C1 segment of cervical spinal cord (tissue), 14 donors: ENCODE data around the gene COMT.
A peak's percentile ranks its signal among the peaks of the same experiment; 100 is the strongest.
"Not testable (repeated sequence)": the region's sequence is repeated elsewhere in the genome, so short reads cannot be mapped to it uniquely, and the experiment has no call there.

Source experiments
- DNase-seq, 14 donors: peaks; one replicate each; lab custom pipeline; 2025; lab: John Stamatoyannopoulos, UW

COMT gene

DNA sequence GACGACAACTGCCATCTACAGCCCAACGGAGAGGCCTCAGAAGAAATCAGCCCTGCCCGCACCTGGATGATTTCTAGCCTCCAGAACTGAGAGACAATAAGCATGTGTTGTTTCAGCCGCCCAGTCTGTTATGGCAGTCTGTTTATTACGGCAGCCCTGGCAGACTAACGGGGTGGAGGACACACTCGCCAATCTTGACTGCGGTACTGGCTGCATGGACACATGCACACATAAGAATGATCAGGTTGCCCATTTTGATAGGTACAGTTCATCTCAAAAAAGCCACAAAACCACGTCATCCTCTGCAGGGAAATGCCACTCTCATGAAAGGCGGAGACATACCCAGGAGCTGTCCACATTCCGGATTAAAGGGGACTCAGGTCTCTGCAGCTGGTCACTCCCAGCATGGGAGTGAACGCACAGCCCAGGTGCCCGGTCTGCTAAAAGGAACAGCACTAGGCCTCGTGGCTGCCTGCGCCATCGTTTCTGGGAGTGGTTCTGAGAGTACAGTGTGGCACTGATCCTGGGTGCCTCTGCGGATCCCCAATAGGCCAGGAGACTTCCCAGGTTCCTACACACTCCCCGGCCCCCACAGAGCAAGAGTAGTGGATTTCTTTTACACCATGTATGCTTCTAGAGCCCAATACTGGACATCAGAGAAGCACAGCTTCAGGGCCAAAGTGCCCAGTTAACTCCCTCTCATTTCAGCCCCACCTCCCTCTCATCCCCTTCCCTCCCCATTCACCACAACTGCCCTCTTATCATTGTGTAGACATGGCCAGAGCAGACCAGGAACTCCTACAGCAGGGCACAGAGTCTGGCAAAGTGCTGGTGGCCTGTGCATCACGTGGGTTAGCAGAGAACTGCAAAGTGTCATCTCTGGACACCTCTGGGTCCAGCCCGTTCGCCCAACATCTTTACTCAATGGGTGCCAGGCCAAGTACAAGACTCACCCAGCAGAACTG is 11.7 kb upstream of the COMT start:
- peak in 1 of 14 donors; percentile 93 for DNase-seq

- DNase-seq = no peak
Measured at GRCh38 chr22:19930551-19931486, 10.8 kb upstream of the COMT start.

DNA sequence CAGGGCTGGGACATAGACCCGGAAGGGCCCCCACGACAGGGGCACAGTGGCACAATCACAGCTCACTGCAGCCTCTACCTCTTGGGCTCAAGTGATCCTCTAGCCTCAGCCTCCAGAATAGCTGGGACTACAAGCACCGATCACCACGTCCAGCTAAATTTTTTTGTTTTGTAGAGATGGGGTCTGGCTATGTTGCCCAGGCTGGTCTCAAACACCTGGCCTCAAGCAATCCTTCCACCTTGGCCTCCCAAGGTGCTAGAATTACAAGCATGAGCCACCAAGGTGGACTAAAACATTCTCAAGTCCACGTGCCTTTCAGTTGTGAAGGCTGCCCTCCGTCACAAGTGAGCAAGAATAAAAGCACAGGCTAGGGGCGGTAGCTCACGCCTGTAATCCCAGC is 10.1 kb upstream of the COMT start:
- no peak for DNase-seq

GRCh38 chr22:19932367-19933206 is 9.0 kb upstream of the COMT start:
- DNase-seq = peak in 1 of 14 donors; percentile 57

DNA sequence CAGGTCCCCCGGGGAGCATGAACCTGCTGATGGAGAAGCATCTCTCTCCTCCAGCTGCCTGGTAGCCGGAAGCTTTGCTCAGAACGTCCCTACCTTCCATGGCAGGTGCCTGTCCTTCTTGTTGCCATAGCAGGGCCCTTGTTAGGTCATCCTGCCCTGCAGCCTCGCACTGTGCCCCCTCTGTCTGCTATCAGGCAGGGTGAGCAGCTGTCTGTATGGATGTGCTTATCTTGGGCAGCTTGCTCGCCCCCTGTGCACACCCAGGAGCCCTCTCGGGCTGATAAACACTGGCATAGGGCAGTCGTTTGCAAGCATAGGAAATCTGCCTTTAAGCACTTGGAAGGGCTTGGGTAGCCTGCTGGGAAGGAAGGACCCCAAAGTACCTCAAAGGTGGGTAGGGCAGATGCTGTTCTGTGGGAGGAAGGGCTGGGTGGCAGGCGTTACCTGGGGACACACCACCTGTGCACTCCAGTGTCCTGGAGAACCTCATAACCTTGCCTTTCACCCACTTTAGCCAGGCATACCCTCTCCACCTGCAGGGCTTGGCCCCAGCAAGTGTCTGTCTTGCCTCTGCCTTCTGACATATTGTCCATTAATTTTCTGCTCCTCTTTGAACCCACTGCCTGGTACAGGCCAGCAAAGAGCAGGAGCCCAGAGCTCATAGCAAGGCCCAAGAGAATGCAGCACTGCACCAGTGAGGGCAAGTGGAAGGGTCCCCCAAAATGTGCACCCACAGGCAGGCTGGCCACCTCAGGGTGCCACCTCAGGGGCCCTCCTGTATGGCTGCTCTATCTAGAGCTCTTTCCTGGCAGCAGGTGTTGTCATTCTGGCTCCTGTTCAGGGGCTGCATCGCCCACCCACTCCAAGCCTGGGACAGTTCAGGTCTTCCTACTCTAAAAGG is 8.0 kb upstream of the COMT start:
- DNase-seq = no peak

- DNase-seq = not testable (repeated sequence)
Measured at GRCh38 chr22:19935123-19935718, 6.4 kb upstream of the COMT start.

- no peak for DNase-seq
Measured at GRCh38 chr22:19936513-19936912, 5.1 kb upstream of the COMT start.

GRCh38 chr22:19937616-19938473 is 3.7 kb upstream of the COMT start:
- no peak for DNase-seq

- DNase-seq = no peak
Measured at GRCh38 chr22:19940536-19941364, 822 bp upstream of the COMT start.

GRCh38 chr22:19942157-19943081 is 847 bp downstream of the COMT start:
- DNase-seq = peak in 6 of 14 donors; percentile 27 to 71 (median 44)

DNA sequence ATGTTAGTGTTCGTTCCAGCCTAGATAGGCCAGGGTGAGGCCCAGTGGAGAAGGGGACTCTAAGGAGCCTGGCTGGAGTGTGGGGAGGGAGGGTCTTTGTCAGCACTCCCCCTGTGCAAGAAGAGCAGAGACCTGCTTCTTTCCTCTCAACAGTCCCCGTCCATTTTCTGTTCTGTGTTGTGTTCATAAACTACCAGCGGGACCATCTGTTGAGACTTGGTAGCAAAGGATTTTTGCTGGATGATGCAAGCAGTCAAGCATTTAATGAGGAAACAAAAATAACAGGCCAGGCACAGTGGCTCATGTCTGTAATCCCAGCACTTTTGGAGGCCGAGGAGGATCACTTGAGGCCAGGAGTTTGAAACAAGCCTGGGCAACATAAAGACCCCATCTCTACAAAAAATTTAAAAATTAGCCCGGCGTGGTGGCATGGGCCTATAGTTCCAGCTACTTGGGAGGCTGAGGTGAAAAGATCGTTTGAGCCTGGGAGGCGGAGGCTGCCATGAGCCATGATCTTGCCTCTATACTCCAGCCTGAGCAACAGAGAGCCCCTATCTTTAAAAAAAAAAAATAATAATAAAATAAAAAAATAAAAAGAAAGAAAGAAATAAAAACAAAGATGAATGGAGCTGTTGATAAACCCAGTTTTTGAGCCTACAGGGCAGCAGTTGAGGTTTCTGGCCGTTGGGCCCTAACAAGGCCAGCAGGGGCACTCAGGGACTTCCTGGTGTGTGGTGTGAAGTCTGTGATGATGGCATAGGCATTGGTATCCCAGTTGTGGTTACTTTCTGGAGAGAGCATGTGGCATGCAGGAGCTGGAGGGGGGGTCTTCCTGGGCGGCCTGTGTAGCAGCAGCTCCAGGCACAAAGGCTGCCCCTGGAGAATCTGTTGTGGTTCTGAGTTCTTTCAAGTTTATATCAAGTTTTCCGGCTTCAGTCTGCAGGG is 1.8 kb downstream of the COMT start:
- peak in 1 of 14 donors; percentile 91 for DNase-seq

GRCh38 chr22:19948057-19948760 is 6.6 kb downstream of the COMT start:
- DNase-seq = no peak

DNA sequence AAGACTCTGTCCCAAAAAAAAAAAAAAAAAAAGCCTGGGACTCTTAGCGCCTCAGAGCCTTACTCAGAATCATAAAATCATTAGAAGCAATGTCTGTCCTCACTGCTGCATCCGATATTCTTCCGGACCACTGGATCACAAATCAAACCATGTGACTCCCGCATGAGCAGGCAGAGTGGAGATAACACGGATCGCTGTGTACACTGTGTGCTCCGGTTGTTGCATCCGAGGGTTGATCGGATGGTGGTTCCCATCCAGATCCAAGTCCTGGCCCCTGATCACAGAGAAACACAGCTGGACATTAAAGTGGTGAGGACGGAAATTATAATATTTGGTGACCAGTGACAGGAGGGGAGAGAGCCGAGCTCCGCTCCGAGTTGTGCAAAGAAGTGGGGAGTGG is 9.8 kb downstream of the COMT start:
- DNase-seq = peak in 1 of 14 donors; percentile 52

DNA sequence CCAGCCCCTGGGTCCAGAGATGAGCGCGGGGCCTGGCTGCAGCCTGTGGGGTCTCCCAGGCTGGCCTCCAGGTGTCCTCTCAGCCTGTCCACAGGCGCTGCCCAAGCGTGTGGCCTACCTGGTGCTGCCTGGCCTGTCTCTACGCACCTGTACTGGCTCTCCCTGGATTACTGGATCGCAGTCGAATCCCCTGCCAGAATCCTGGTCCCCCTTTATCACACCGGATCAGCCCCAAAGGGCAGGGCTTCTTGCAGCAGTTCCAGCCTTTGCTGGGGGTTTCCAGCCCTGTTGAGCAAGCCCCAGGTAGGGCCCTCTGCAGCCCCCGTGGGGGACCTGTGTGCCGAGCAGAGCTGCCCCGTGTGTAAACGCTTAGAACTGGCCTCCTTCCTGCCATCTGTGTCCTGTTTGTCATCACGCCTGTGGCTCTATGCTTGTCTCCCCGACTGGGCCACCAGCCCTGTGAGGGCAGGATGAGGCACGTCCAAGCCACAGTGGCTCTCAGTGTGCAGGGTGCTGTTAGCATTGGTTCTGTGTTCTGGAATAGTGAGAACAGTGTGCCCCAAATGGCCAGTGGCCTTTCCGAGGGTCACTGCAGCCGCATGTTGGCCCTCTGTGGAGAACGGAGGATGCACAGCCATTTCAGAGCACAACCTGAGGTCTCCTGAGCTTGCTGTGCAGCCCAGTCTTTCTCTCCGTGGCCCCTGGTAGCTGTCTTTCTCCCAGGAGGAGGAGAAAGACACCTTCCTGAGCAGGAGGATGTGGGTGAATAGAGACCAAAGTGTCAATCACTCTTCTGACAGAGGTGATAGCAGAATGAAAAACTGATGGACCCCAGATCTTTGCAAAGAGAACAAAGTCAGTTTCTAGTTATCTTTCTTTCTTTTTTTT is 13.9 kb downstream of the COMT start:
- peak in 1 of 14 donors; percentile 85 for DNase-seq
